ENCODE results near the gene RAN. TPM values are rescaled to one million over a fixed set of nuclear protein-coding genes. Genes with fewer than 3 reads are reported as not detected.
"Not testable (repeated sequence)": the region's sequence is repeated elsewhere in the genome, so short reads cannot be mapped to it uniquely, and the experiment has no call there.

RAN gene
- total RNA-seq, 1 donor from 2014 or later = 447 TPM

- no peak for DNase-seq (ENCODE audit: low spot score in 2 of 2)
Observed at GRCh38 chr12:130876758-130877157, 4.9 kb downstream of the RAN start.

GRCh38 chr12:130877333-130877732 is 5.5 kb downstream of the RAN start:
- DNase-seq (ENCODE audit: low spot score in 2 of 2) (no peak), FAIRE-seq (no peak)

More at GRCh38 chr12:130876758-130877157, 4.9 kb downstream of the RAN start:
- FAIRE-seq = no peak

GRCh38 chr12:130878193-130879185 is 6.6 kb downstream of the RAN start:
- FAIRE-seq (no peak), DNase-seq (ENCODE audit: low spot score in 2 of 2) (no peak)

- FAIRE-seq = no peak
- DNase-seq (ENCODE audit: low spot score in 2 of 2) = no peak
Observed at GRCh38 chr12:130879212-130879686, 7.4 kb downstream of the RAN start.

GRCh38 chr12:130879781-130880389 is 8.0 kb downstream of the RAN start:
- DNase-seq (ENCODE audit: low spot score in 2 of 2) (no peak), FAIRE-seq (no peak)

GRCh38 chr12:130880411-130880885 is 8.6 kb downstream of the RAN start:
- DNase-seq (ENCODE audit: low spot score in 2 of 2) = no peak
- FAIRE-seq = no peak

GRCh38 chr12:130881046-130881445 is 9.2 kb downstream of the RAN start:
- FAIRE-seq (no peak), DNase-seq (ENCODE audit: low spot score in 2 of 2) (no peak)

- DNase-seq (ENCODE audit: low spot score in 2 of 2) (no peak), FAIRE-seq (no peak)
Observed at GRCh38 chr12:130881548-130881947, 9.7 kb downstream of the RAN start.

- not testable (repeated sequence) for DNase-seq (ENCODE audit: low spot score in 2 of 2); FAIRE-seq
Observed at GRCh38 chr12:130887190-130887589, 15.3 kb downstream of the RAN start.

GRCh38 chr12:130904064-130904463 is 32.2 kb downstream of the RAN start:
- DNase-seq (ENCODE audit: low spot score in 2 of 2) = no peak
- no peak for FAIRE-seq

GRCh38 chr12:130904936-130905455 is 33.1 kb downstream of the RAN start:
- DNase-seq (ENCODE audit: low spot score in 2 of 2); FAIRE-seq: not testable (repeated sequence)

- DNase-seq (ENCODE audit: low spot score in 2 of 2) = no peak
- FAIRE-seq = no peak
Observed at GRCh38 chr12:130909111-130909510, 37.2 kb downstream of the RAN start.

GRCh38 chr12:130911193-130911592 is 39.3 kb downstream of the RAN start:
- FAIRE-seq = no peak

GRCh38 chr12:130911933-130912332 is 40.1 kb downstream of the RAN start:
- DNase-seq (ENCODE audit: low spot score in 2 of 2) = no peak
- no peak for FAIRE-seq

More at GRCh38 chr12:130911193-130911592, 39.3 kb downstream of the RAN start:
- no peak for DNase-seq (ENCODE audit: low spot score in 2 of 2)

GRCh38 chr12:130916241-130916911 is 44.5 kb downstream of the RAN start:
- FAIRE-seq = no peak
- DNase-seq (ENCODE audit: low spot score in 2 of 2) = peak; percentile 57 to 76

GRCh38 chr12:130917607-130918006 is 45.7 kb downstream of the RAN start:
- DNase-seq (ENCODE audit: low spot score in 2 of 2) (no peak), FAIRE-seq (no peak)

- FAIRE-seq = no peak
- no peak for DNase-seq (ENCODE audit: low spot score in 2 of 2)
Observed at GRCh38 chr12:130919086-130919485, 47.2 kb downstream of the RAN start.

- DNase-seq (ENCODE audit: low spot score in 2 of 2) = no peak
- no peak for FAIRE-seq
Observed at GRCh38 chr12:130920119-130920703, 48.3 kb downstream of the RAN start.

- FAIRE-seq = no peak
Observed at GRCh38 chr12:130920723-130921381, 49.0 kb downstream of the RAN start.

More at GRCh38 chr12:130920723-130921381, 49.0 kb downstream of the RAN start:
- DNase-seq (ENCODE audit: low spot score in 2 of 2) = no peak
